HCT116 (cell line): ENCODE data around the gene ADARB2. TPM values are rescaled to one million over a fixed set of nuclear protein-coding genes. Genes with fewer than 3 reads are reported as not detected.

Experiments used
- ATAC-seq: fragments of 200-7000 bp; cut with Tn5 transposase; 2 replicates; pipeline ENCODE4 v1.9.1; 2020; ENCODE audit warnings: mild to moderate bottlenecking, moderate library complexity
- BruUV-seq: library from RNA; stranded (reverse); fragments of 400-500 nt; replicated peaks from 2 replicates; lab custom pipeline; 2021; lab: Mats Ljungman, UMichigan
- CTCF ChIA-PET: fragments of 300-600 bp; sonication (Branson Sonifier 250); formaldehyde crosslinking; loops from one replicate; lab custom pipeline; 2021; ENCODE audit warnings: antibody characterized with exemption; lab: Charles Lee
- POLR2A ChIA-PET: fragments of 300-600, 350-600 bp; sonication (Branson Sonifier 250); formaldehyde crosslinking; loops from one replicate; lab custom pipeline; 2021; ENCODE audit warnings: antibody characterized with exemption; lab: Charles Lee
- RAD21 ChIA-PET, 2 experiments: fragments of 300-600 bp; sonication (Branson Sonifier 250); formaldehyde crosslinking; loops; one replicate each; lab custom pipeline; 2023; ENCODE audit warnings: low total read pairs in 2 of 2; ENCODE audit not compliant: uncharacterized antibody in 2 of 2, unreplicated experiment in 2 of 2, low non-redundant PET in 1 of 2; lab: Charles Lee
- DNase-seq: peaks from one replicate; pipeline ENCODE4 v3.0.0-alpha.2; 2010; ENCODE audit warnings: low read depth, low spot score
- H2AFZ ChIP-seq: fragments of 200-600 bp; shearing (Covaris generic), sonication (generic); 2 replicates; pipeline ENCODE4 v1.6.1; 2017; ENCODE audit warnings: low read depth, mixed run types, mixed read lengths, antibody characterized with exemption, low read length; ENCODE audit not compliant: poor library complexity, severe bottlenecking
- H3K27ac ChIP-seq: 2 replicates; pipeline ENCODE4 v1.5.1; 2012; ENCODE audit warnings: low read depth, low read length
- H3K27me3 ChIP-seq: fragments of 200-600 bp; sonication (generic); 2 replicates; pipeline ENCODE4 v1.6.1; 2016; ENCODE audit warnings: mixed run types, low read length, mixed read lengths; ENCODE audit not compliant: insufficient read depth
- H3K36me3 ChIP-seq, 2 experiments: fragments of 200-500 bp in 1 of 2; fragments of 200-600 bp in 1 of 2; sonication (Bioruptor generic) in 1 of 2; sonication (generic) in 1 of 2; 2 replicates each; pipeline versions ENCODE4 v1.5.1 to v1.6.1; 2014 to 2016; ENCODE audit warnings: low read length in 2 of 2, inconsistent platforms in 1 of 2, mixed read lengths in 1 of 2, mixed run types in 1 of 2; ENCODE audit not compliant: insufficient read depth in 2 of 2, control insufficient read depth in 1 of 2
- H3K4me1 ChIP-seq, 2 experiments: fragments of 200-600 bp in 1 of 2; sonication (generic) in 1 of 2; 2 replicates each; pipeline versions ENCODE4 v1.5.1 to v1.6.1; 2012 to 2017; ENCODE audit warnings: low read length in 2 of 2, inconsistent platforms in 1 of 2, mild to moderate bottlenecking in 1 of 2, mixed read lengths in 1 of 2, mixed run types in 1 of 2, moderate library complexity in 1 of 2; ENCODE audit not compliant: insufficient read depth in 2 of 2, control insufficient read depth in 1 of 2
- H3K4me2 ChIP-seq: fragments of 200-600 bp; sonication (generic); 2 replicates; pipeline ENCODE4 v1.6.1; 2017; ENCODE audit warnings: mixed run types, low read length, mixed read lengths
- H3K4me3 ChIP-seq, 2 experiments: fragments of 200-600 bp in 1 of 2; sonication (generic) in 1 of 2; replicated peaks in 1 of 2; 2 replicates each; pipeline ENCODE4 v1.5.1; 2011 to 2016; ENCODE audit warnings: low read length in 2 of 2, control low read depth in 1 of 2, low read depth in 1 of 2, mild to moderate bottlenecking in 1 of 2, mixed read lengths in 1 of 2, mixed run types in 1 of 2
- H3K79me2 ChIP-seq: fragments of 200-600 bp; sonication (generic); 2 replicates; pipeline ENCODE4 v1.6.1; 2017; ENCODE audit warnings: mild to moderate bottlenecking, mixed run types, low read length, moderate library complexity, mixed read lengths; ENCODE audit not compliant: insufficient read depth
- H3K9ac ChIP-seq: fragments of 200-600 bp; sonication (generic); 2 replicates; pipeline ENCODE4 v1.6.1; 2016; ENCODE audit warnings: low read length, mixed read lengths
- H3K9me2 ChIP-seq: fragments of 200-600 bp; sonication (generic), shearing (Covaris generic); 2 replicates; pipeline ENCODE4 v1.6.1; 2017; ENCODE audit warnings: mixed run types, mild to moderate bottlenecking, moderate library complexity; ENCODE audit not compliant: insufficient read depth
- H3K9me3 ChIP-seq, 2 experiments: fragments of 200-500 bp in 1 of 2; fragments of 200-600 bp in 1 of 2; sonication (Bioruptor generic) in 1 of 2; sonication (generic) in 1 of 2; 2 replicates each; pipeline ENCODE4 v1.6.1; 2014 to 2017; ENCODE audit warnings: low read length in 2 of 2, mixed read lengths in 2 of 2, inconsistent platforms in 1 of 2, low read depth in 1 of 2, mild to moderate bottlenecking in 1 of 2, mixed run types in 1 of 2, moderate library complexity in 1 of 2; ENCODE audit not compliant: control insufficient read depth in 1 of 2, insufficient read depth in 1 of 2
- H4K20me1 ChIP-seq: fragments of 200-600 bp; sonication (generic), shearing (Covaris generic); 2 replicates; pipeline ENCODE4 v1.6.1; 2017; ENCODE audit warnings: mixed run types, mild to moderate bottlenecking, moderate library complexity; ENCODE audit not compliant: insufficient read depth
- CBX3 ChIP-seq: IDR thresholded peaks from 2 replicates; pipeline ENCODE4 v1.6.1; 2012; ENCODE audit warnings: low read depth
- EGR1 ChIP-seq: IDR thresholded peaks from 2 replicates; pipeline ENCODE4 v1.6.1; 2012; ENCODE audit warnings: low read depth
- ELF1 ChIP-seq: IDR thresholded peaks from 2 replicates; pipeline ENCODE4 v1.6.1; 2012; ENCODE audit warnings: low read depth, borderline replicate concordance
- EZH2phosphoT487 ChIP-seq: fragments of 200-600 bp; IDR thresholded peaks from 2 replicates; pipeline ENCODE4 v1.6.1; 2018; ENCODE audit warnings: antibody characterized with exemption, borderline replicate concordance
- FOSL1 ChIP-seq: IDR thresholded peaks from 2 replicates; pipeline ENCODE4 v1.6.1; 2012; ENCODE audit warnings: low read depth
- JUND ChIP-seq: IDR thresholded peaks from 2 replicates; pipeline ENCODE4 v1.6.1; 2012
- POLR2A ChIP-seq: IDR thresholded peaks from 2 replicates; pipeline ENCODE4 v1.7.0; 2011; ENCODE audit warnings: borderline replicate concordance; ENCODE audit not compliant: insufficient read depth, insufficient read length; ENCODE audit errors: extremely low read depth
- POLR2AphosphoS5 ChIP-seq: IDR thresholded peaks from 2 replicates; pipeline ENCODE4 v1.6.1; 2011; ENCODE audit warnings: mild to moderate bottlenecking, low read depth, low read length, moderate library complexity
- RAD21 ChIP-seq: IDR thresholded peaks from 2 replicates; pipeline ENCODE4 v1.6.1; 2012; ENCODE audit warnings: low read depth, mild to moderate bottlenecking
- SIN3A ChIP-seq: IDR thresholded peaks from 2 replicates; pipeline ENCODE4 v1.6.1; 2012; ENCODE audit warnings: low read depth
- TCF7L2 ChIP-seq: IDR thresholded peaks from 2 replicates; pipeline ENCODE4 v1.7.0; 2011; ENCODE audit warnings: borderline replicate concordance, inconsistent platforms; ENCODE audit not compliant: insufficient read depth, insufficient read length; ENCODE audit errors: extremely low read depth
- YY1 ChIP-seq: IDR thresholded peaks from 2 replicates; pipeline ENCODE4 v1.6.1; 2011; ENCODE audit warnings: low read length, low read depth, moderate library complexity, mild to moderate bottlenecking; ENCODE audit not compliant: insufficient replicate concordance; ENCODE audit errors: extremely low read depth
- ZBTB33 ChIP-seq: IDR thresholded peaks from 2 replicates; pipeline ENCODE4 v1.6.1; 2011; ENCODE audit warnings: mild to moderate bottlenecking, low read length, moderate library complexity; ENCODE audit not compliant: insufficient replicate concordance; ENCODE audit errors: extremely low read depth
- intact Hi-C: fragments of 100-400 bp; cut with micrococcal nuclease; formaldehyde crosslinking; loops from 2 replicates; pipeline ENCODE4 v1.10.0; 2022
- total RNA-seq: library from RNA; stranded (reverse); gene quantifications from one replicate; pipeline ENCODE4 v1.2.1, GENCODE V29; 2021; ENCODE audit not compliant: unreplicated experiment
- TF ChIP-seq, protein P1 (sequence below): IDR thresholded peaks from 2 replicates; pipeline ENCODE4 v1.6.1; 2012; ENCODE audit warnings: low read depth

ADARB2 gene
- total RNA-seq, 1 experiment from 2014 or later = not detected

DNA sequence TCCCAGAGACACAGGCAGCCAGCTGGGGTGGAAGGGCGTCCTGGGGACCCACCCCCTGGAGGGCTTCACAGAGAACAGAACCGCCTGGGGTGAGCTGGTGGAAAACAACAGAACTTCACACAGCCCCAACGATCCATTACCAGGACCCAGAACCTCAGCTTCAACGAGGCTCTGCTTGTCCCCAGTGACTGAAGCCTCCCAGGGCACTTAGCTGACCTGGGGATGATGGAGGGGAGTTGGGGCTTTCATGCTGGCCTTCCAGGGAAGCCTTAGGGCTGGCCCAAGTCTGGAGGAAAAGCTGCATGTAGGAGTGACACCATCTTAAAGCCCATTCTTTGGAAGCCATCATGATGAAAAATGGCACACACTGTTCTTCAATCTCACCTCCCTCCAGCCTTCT is 381.0 kb downstream of the ADARB2 start:
- Histone ChIP-seq H3K9me3 (no peaks in the 10 kb centered on the region), H3K27me3 (peaks cover 31% of the 10 kb centered on the region), H3K4me2 (no peak overlapping the region), H3K4me1 (no peaks in the 10 kb centered on the region), H3K79me2 (no peaks in the 10 kb centered on the region), H3K4me3 (no peak overlapping the region), H4K20me1 (no peaks in the 10 kb centered on the region), H3K9ac (no peak overlapping the region), H3K36me3 (no peaks in the 10 kb centered on the region), H3K27ac (no peak overlapping the region), H3K9me2 (no peaks in the 10 kb centered on the region), H2AFZ (no peak overlapping the region)
- TF ChIP-seq RAD21 = no peak
- no peak for TF ChIP-seq YY1
- ATAC-seq (no peak), DNase-seq (no peak)
- intact Hi-C loops = no loop called here
- no TSS peak for BruUV-seq
- POLR2A ChIA-PET = no interaction called here
- RAD21 ChIA-PET = no interaction called here
- CTCF ChIA-PET = no interaction called here

GRCh38 chr10:1354809-1355710 is 382.3 kb downstream of the ADARB2 start:
- Histone ChIP-seq H3K36me3 (no peaks in the 10 kb centered on the region), H3K4me3 (no peak overlapping the region), H3K4me2 (no peak overlapping the region), H3K4me1 (no peaks in the 10 kb centered on the region), H3K27me3 (peaks cover 31% of the 10 kb centered on the region), H4K20me1 (no peaks in the 10 kb centered on the region), H3K27ac (no peak overlapping the region), H2AFZ (no peak overlapping the region), H3K9me3 (no peaks in the 10 kb centered on the region), H3K9ac (no peak overlapping the region), H3K79me2 (no peaks in the 10 kb centered on the region), H3K9me2 (no peaks in the 10 kb centered on the region)
- ChIA-PET CTCF (interaction anchor here (1.4 kb wide), 1 partner anchor 14 kb away, joined by 10 read pairs; no protein-coding TSS in a partner anchor), POLR2A (no interaction called here), RAD21 (no interaction called here)
- ATAC-seq (no peak), DNase-seq (no peak)
- intact Hi-C loops = no loop called here
- no TSS peak for BruUV-seq
- TF ChIP-seq FOSL1 (no peak), EZH2phosphoT487 (no peak), JUND (no peak), ELF1 (no peak), POLR2AphosphoS5 (no peak), SIN3A (no peak), ZBTB33 (no peak), EGR1 (no peak), POLR2A (no peak), YY1 (no peak), TCF7L2 (no peak), CBX3 (no peak)
- TF ChIP-seq, protein P1, sequence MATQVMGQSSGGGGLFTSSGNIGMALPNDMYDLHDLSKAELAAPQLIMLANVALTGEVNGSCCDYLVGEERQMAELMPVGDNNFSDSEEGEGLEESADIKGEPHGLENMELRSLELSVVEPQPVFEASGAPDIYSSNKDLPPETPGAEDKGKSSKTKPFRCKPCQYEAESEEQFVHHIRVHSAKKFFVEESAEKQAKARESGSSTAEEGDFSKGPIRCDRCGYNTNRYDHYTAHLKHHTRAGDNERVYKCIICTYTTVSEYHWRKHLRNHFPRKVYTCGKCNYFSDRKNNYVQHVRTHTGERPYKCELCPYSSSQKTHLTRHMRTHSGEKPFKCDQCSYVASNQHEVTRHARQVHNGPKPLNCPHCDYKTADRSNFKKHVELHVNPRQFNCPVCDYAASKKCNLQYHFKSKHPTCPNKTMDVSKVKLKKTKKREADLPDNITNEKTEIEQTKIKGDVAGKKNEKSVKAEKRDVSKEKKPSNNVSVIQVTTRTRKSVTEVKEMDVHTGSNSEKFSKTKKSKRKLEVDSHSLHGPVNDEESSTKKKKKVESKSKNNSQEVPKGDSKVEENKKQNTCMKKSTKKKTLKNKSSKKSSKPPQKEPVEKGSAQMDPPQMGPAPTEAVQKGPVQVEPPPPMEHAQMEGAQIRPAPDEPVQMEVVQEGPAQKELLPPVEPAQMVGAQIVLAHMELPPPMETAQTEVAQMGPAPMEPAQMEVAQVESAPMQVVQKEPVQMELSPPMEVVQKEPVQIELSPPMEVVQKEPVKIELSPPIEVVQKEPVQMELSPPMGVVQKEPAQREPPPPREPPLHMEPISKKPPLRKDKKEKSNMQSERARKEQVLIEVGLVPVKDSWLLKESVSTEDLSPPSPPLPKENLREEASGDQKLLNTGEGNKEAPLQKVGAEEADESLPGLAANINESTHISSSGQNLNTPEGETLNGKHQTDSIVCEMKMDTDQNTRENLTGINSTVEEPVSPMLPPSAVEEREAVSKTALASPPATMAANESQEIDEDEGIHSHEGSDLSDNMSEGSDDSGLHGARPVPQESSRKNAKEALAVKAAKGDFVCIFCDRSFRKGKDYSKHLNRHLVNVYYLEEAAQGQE = no peak
